ENCODE results near the gene C2CD2.

DNA sequence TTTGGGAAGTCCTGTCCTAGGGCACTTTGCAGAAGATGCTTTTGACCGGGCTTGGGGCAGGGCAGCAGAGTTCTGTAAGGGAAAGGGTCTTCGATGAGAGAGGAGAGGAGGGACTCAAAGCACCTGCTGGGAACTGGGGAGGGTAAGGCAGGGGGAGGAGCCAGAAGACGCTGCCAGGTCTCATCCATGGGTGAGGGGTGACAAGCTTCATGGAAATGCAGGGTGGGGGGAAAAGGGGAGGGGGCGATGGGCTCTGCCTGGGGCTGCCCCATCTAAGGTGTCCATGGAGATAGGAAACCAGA is 20.9 kb upstream of the C2CD2 start:
- TF ChIP-seq TEAD4 (IDR thresholded peaks at IDR 0.05; ENCODE audit: low read depth, low read length): no peak
- TF ChIP-seq EZH2 (IDR thresholded peaks at IDR 0.05; ENCODE audit: low read depth, low read length, severe bottlenecking): no peak
- TF ChIP-seq CTCF (IDR thresholded peaks at IDR 0.05; ENCODE audit: control extremely low read depth in 1 of 3, insufficient read depth in 1 of 3, low read depth in 1 of 3, low read length in 3 of 3): no peak
- no peak for TF ChIP-seq HDAC2 (IDR thresholded peaks at IDR 0.05; ENCODE audit: borderline replicate concordance in 1 of 2, low read depth in 2 of 2, low read length in 2 of 2)
- TF ChIP-seq POLR2AphosphoS5 (IDR thresholded peaks at IDR 0.05; ENCODE audit: low read depth, low read length): no peak
